GM19438 (cell line): ENCODE results near the gene MSI2.

Source experiments
- ATAC-seq: cut with Tn5 transposase; IDR thresholded peaks from one replicate; pipeline ENCODE4 v1.9.1; 2021; ENCODE audit warnings: low read depth; ENCODE audit not compliant: unreplicated experiment

MSI2 gene

DNA sequence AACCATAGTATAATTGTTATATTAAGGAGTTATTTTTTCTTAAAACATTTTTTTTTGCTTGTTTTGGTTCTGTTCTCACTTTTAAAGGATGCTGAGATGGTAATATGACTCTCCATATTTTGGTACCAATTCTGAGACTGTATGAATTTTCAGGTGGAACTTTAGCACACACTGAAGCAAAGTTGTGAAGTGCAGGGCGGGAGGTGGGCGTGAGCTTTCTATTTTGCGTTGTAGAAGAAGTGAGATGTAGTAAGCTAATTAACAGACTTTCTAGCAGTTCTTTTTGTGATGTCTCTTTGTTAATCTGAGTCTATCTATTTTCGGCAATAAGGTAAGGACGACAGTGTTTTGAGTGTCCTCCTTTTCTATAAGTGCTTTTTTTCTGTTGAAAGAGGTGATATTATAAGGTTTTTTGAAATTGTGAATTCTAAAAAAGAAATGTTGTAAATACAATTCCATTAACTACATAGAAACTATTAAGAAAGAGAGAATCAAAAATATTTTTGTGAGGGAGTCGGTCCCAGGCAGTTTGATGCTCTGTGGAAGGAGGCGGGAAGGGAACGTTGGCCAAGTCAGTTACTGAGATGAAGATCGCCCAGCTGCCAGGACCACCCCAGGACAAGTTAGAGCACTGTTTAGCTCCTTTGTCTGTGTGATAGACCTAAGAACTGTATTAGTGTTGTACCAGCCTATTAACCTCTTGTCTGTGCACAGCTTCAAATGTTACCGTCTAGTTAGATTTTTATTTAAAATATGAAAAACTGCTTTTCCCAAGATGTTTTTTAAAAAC is 423.8 kb downstream of the MSI2 start:
- ATAC-seq: no peak

DNA sequence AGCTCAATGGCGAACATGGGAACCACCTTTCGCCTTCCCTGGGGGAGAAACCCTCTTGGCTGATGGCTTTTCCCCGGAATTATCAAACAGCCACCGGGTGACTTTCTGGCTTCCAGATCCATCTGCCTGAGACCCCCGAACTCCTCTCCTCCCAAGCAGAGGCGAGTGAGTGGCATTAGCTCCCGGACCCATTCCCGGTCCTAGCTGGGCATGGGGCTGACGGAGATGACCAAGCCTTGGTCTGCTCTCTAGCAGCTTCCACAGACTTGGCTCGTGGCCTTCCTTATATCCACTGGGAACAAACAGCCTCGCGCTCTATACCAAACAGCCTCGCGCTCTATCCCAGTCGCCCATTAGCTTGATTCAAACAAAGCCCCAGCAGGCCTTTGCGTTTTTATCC is 426.4 kb downstream of the MSI2 start:
- ATAC-seq: no peak

- no peak for ATAC-seq
Measured at GRCh38 chr17:57684711-57685498, 428.6 kb downstream of the MSI2 start.

GRCh38 chr17:57685499-57686132 is 429.3 kb downstream of the MSI2 start:
- no peak for ATAC-seq

DNA sequence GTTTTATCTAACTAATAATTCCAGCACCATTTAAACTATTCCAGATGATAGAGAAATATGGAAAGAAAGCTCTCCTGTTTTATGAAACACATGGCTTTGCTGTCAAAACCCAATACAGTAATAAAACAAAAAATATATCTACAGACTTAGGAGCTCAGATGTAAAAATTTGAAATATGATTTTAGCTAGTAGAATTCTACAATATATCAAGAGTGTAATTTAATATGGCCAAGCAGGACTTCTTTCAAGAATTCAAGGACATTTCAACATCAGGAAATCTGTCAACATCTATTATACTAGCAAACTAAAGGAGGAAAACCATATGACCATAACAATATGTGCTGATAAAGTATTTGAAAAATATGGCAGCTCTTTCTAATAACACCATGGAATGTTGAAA is 431.3 kb downstream of the MSI2 start:
- no peak for ATAC-seq

DNA sequence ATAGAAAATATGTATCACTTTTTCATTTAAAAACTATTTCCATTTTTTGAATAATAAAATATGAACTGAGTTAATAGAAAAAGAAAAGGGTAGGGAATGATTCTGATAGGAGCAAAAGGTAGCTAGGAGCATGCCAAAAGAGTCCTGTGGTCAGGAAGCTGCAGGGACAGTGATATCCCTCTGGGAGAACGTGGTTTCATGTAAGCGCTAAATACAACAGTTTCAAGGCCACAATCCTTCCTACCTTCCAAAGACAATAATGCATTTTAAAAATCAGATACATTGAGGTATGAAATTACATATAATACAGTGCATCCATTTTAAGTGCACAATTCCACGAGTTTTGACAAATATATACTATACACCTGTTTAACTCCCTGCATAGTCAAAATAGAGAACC is 432.9 kb downstream of the MSI2 start:
- ATAC-seq: no peak

DNA sequence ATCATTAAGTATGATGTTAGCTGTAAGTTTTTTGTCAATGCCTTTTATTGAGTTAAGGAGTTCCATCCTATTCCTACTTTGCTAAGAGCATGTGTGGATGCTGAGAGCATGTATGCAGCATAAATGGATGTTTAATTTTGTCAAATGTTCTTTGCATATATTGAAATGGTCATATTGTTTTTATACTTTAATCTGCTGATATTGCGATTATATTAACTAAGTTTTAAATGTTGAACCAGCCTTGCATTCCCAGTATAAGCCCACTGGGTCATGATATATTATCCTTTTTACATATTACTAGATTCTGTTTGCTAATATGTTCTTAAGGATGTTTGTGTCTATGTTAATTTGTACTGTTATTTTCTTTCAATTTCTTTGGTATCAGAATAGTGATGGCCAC is 435.6 kb downstream of the MSI2 start:
- ATAC-seq: no peak

DNA sequence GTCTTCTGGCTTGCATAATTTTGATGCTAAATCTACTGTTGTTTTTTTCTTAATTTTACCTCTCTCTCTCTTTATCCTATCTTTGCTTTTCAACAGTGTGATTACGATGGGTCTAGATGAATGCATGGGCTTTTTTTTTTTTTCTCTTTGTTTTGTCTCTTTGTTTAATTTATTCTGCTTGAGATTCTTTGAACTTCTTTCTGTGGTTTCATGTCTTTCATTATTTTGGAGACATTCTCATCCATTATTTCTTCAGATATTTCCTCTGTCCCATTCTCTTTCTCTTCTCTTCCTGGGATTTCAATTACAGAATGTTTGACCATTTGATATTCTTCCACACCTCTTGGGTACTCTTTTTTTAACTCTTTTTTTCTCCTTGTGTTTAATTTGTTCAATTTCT is 436.4 kb downstream of the MSI2 start:
- no peak for ATAC-seq

DNA sequence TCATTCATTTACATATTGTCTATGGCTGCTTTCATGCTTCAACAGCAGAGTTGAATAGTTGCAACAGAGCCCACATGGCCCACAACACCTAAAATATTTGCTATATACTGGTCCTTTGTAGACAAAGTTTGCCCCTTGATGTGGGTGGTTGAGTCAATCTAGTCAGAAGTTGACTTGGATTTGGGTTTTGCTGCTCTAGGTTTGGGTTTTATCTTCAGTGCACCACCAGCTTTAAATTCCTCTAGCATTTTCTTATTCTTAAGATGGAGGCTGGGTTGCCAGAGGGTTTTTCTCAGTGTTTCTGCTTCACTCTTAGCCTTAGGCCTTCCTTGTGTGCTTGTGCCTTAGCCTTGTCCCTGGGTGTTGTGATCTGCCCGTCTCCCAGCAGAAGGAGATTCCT is 437.7 kb downstream of the MSI2 start:
- no peak for ATAC-seq

DNA sequence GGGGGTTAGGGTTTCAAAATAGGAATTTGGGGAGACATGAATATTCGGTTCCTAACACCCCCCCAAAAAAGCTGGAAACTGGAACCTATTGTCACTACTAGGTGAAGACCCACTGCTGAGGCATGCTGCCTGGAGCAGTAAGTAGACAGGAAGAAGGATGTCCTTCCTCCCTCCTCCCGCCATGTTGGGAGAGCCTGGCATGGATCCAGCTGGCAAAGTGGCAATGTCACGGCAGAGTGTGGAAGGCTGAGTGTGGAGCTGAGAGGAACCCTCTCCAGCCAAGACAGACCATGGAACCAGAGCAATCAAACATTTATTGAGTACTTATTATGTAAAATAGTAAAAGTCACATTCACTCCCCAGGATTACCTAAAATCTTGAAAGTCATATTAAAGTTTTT is 439.7 kb downstream of the MSI2 start:
- no peak for ATAC-seq

DNA sequence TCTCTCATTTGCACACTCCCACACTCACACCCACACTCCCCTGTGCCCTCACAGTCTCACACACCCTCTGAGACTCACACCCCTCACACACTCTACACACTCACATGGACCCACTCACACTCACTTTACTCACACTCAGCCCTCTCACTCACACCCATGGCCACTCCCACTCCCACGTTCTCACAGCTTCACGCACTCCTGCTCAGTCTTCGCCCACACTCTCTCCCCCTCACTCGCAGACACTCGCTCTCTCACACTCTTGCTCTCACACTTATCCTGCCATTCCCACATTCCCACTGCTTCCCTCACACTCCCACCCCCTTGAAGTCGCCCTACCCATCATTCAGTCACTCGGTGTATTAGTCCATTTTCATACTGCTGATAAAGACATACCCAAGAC is 440.9 kb downstream of the MSI2 start:
- ATAC-seq: no peak

- ATAC-seq: no peak
Measured at GRCh38 chr17:57697891-57698711, 441.8 kb downstream of the MSI2 start.

DNA sequence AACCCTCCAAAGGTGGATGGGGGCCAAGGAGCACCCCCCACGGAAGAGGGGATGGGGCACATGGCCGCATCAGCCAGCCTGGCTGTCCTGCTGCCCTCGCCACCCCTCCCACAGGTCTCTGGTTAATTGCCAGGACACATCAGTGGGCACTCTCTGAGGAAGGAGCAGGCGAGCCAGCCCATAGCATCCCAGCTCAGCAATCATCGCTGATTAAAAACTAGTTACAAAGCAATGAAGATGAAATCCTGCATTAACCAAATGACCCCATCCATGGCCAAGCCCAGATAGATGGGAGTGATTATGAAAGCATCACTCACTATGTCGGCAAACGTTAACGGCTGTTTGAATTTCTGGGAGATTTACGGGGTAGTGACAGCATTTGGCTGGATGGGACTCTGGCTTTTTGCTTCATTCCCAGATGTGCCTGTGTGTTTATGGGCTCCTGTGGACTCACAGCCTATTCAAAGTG is 443.5 kb downstream of the MSI2 start:
- ATAC-seq: no peak

DNA sequence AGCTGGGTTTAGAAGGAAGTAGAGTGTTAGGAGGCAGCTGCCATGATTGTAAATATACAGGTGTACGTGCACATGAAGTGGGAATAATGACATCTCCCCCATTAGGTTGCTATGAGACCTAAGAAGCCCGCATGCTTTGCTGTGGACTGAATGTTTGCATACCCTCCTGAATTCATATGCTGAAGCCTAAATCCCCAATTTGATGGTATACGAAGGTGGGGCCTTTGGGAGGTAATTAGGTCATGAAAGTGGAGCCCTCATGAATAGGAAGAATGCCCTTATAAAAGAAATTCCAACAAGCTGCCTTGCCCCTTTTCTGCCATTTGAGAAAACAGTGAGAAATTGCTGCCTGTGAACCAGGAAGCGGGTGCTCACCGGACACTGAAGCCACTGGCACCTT is 444.8 kb downstream of the MSI2 start:
- no peak for ATAC-seq

GRCh38 chr17:57703273-57703672 is 446.9 kb downstream of the MSI2 start:
- ATAC-seq: no peak

DNA sequence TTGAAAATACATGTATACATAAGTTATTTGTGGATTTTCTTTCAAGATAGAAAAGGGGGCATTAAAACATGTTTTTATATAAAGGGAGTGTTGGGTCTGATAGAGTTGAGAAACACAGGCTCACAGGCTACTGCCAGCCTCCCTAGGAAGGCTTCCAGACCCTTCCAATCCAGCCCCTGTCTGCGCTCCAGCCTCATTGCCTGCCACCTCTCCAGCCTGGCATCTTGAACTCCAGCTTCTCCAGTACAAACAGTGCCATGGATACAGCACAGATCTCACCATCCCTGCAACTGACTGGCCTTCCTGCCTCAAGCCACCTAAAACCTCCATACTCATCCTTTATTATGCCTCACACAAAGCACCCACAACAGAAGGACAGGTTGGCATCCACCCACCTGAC is 448.1 kb downstream of the MSI2 start:
- ATAC-seq: no peak

DNA sequence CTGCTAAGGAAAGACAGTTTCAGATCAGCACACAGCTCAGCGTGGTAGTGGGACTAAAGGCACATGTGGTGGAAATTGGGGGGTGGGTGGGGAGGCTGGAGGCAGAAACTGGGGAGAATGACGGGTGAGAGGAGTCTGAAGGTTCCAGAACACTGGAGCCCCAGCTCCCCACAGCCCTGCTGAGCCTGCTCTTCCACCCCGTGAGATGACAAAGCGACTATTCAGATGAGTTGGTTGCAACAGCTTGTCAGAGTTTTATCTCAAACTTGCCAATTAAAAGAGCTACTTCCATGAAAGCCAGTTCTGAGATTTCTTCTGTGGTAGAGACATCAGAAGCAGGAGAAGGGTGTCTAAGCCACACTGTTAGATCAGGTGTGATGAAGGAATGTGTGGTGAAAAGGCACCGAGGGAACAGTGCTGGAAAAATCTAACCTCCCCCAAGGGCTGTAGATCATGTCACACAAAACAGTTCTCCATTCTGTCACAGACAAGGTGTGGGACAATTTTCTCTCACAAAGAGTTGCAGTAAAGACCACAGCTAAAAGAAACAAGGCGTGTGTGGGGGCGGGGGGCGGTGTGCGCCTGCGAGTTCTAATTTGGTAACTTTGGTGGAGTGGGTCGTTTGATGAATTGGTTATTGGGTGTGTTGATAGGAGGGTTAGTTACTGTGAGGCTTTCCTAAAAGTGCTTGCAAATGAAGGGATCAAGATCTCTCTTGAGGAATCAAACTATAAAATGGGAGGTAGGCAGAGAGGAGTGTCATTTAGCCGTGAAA is 449.8 kb downstream of the MSI2 start:
- no peak for ATAC-seq

DNA sequence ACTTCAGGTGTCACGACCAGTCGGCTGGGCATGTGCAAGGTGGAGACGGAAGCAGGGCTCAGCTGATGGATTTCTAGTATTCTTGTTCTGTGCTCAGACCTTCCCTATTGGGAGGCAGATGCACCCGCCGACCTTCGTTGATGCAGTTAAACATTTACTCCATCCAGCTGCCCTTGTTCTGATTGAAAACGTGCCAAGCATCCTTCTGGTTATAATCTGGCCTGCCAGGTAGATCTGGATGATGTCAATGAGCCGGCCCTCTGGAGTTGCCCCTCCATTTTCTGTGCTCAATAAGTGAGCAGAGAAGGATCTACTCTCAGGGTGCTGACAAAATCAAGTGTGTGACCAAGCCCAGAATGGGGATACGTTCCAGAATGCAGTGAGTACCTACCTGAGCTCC is 450.4 kb downstream of the MSI2 start:
- ATAC-seq: no peak

GRCh38 chr17:57707892-57708291 is 451.6 kb downstream of the MSI2 start:
- ATAC-seq: no peak

- ATAC-seq: no peak
Measured at GRCh38 chr17:57708410-57708809, 452.1 kb downstream of the MSI2 start.
